HL-60 (cell line): ENCODE results near the gene SIAH3.

Source experiments
- DNase-seq, 2 experiments: peaks; one replicate each; pipeline ENCODE4 v3.0.0-alpha.2; 2010 to 2020; ENCODE audit warnings: low read depth in 1 of 2, low spot score in 1 of 2
- H3K27ac ChIP-seq: fragments of 250-450 bp; sonication (Bioruptor Pico); replicated peaks from 2 replicates; pipeline ENCODE4 v1.5.1; 2020; ENCODE audit warnings: mild to moderate bottlenecking, moderate library complexity
- H3K27me3 ChIP-seq: fragments of 250-450 bp; sonication (Bioruptor Pico); 2 replicates; pipeline ENCODE4 v1.5.1; 2021; ENCODE audit warnings: mild to moderate bottlenecking, moderate library complexity; ENCODE audit not compliant: insufficient read depth, poor library complexity, severe bottlenecking
- H3K4me3 ChIP-seq: replicated peaks from 2 replicates; pipeline ENCODE4 v1.5.1; 2011; ENCODE audit warnings: mild to moderate bottlenecking, control low read depth, low read length; ENCODE audit not compliant: insufficient read depth
- GABPA ChIP-seq: IDR thresholded peaks from 2 replicates; pipeline ENCODE4 v1.6.1; 2012; ENCODE audit warnings: low read depth
- POLR2AphosphoS5 ChIP-seq: IDR thresholded peaks from 2 replicates; pipeline ENCODE4 v1.6.1; 2012; ENCODE audit warnings: low read depth
- SPI1 ChIP-seq: IDR thresholded peaks from 2 replicates; pipeline ENCODE4 v1.6.1; 2012; ENCODE audit warnings: low read depth, mild to moderate bottlenecking, borderline replicate concordance
- TF ChIP-seq, protein P1 (sequence below): IDR thresholded peaks from 2 replicates; pipeline ENCODE4 v1.6.1; 2012; ENCODE audit warnings: low read depth; ENCODE audit not compliant: insufficient replicate concordance
- TF ChIP-seq, protein P2 (sequence below): IDR thresholded peaks from one replicate; pipeline ENCODE4 v1.5.1; 2011; ENCODE audit warnings: low read length, control low read depth, inconsistent platforms; ENCODE audit not compliant: insufficient read depth

SIAH3 gene

DNA sequence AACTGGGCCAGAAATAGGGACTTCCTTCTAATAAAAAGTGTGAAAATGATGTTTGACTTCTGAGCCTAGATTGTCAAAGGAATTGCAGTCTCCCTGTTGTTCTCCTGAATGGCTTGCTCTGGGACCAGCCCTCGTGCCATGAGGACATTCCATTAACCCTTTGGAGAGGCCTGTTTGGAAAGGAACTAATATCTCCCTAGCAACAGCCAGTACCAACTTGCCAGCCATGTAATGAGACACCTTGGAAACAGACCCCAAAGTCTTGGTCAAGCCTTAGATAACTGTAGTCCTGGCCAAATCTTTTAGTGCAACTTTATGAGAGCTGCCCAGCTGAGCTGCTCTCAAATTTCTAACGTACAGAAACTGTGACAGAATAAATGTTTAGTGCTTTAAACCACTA, 8.2 kb upstream of the SIAH3 start:
- peaks cover 4% of the 10 kb centered on the region for H3K27me3 ChIP-seq
- no peak overlapping the region for H3K27ac ChIP-seq
- DNase-seq = no peak
- no peak for TF ChIP-seq GABPA
- TF ChIP-seq, protein P1, sequence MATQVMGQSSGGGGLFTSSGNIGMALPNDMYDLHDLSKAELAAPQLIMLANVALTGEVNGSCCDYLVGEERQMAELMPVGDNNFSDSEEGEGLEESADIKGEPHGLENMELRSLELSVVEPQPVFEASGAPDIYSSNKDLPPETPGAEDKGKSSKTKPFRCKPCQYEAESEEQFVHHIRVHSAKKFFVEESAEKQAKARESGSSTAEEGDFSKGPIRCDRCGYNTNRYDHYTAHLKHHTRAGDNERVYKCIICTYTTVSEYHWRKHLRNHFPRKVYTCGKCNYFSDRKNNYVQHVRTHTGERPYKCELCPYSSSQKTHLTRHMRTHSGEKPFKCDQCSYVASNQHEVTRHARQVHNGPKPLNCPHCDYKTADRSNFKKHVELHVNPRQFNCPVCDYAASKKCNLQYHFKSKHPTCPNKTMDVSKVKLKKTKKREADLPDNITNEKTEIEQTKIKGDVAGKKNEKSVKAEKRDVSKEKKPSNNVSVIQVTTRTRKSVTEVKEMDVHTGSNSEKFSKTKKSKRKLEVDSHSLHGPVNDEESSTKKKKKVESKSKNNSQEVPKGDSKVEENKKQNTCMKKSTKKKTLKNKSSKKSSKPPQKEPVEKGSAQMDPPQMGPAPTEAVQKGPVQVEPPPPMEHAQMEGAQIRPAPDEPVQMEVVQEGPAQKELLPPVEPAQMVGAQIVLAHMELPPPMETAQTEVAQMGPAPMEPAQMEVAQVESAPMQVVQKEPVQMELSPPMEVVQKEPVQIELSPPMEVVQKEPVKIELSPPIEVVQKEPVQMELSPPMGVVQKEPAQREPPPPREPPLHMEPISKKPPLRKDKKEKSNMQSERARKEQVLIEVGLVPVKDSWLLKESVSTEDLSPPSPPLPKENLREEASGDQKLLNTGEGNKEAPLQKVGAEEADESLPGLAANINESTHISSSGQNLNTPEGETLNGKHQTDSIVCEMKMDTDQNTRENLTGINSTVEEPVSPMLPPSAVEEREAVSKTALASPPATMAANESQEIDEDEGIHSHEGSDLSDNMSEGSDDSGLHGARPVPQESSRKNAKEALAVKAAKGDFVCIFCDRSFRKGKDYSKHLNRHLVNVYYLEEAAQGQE = no peak
- TF ChIP-seq SPI1 = no peak
- TF ChIP-seq, protein P2, sequence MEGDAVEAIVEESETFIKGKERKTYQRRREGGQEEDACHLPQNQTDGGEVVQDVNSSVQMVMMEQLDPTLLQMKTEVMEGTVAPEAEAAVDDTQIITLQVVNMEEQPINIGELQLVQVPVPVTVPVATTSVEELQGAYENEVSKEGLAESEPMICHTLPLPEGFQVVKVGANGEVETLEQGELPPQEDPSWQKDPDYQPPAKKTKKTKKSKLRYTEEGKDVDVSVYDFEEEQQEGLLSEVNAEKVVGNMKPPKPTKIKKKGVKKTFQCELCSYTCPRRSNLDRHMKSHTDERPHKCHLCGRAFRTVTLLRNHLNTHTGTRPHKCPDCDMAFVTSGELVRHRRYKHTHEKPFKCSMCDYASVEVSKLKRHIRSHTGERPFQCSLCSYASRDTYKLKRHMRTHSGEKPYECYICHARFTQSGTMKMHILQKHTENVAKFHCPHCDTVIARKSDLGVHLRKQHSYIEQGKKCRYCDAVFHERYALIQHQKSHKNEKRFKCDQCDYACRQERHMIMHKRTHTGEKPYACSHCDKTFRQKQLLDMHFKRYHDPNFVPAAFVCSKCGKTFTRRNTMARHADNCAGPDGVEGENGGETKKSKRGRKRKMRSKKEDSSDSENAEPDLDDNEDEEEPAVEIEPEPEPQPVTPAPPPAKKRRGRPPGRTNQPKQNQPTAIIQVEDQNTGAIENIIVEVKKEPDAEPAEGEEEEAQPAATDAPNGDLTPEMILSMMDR = no peak
- TF ChIP-seq POLR2AphosphoS5 = no peak
- no peak overlapping the region for H3K4me3 ChIP-seq

DNA sequence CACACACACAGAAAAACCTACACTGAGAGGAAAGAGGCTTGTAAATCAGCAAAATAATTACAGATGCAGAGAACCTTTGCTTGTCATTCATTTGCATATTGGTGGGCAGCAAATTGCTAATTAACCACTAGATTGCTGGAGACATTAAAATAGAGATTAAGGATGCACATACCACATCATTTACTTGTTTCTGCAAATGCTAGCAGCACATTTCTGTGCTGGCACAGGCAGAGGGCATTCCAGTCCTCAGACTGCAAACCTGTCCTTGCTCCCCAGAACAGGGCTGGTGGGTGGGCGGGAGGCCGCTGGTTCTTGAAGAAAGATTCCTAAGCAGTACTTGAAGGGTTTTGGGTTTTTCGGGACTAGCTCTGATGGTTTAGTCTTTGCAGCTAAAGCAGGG, 941 bp upstream of the SIAH3 start:
- no peak for DNase-seq
- TF ChIP-seq, protein P2 = no peak
- TF ChIP-seq POLR2AphosphoS5 = no peak
- TF ChIP-seq GABPA = no peak
- no peak for TF ChIP-seq SPI1
- TF ChIP-seq, protein P1 = no peak

DNA sequence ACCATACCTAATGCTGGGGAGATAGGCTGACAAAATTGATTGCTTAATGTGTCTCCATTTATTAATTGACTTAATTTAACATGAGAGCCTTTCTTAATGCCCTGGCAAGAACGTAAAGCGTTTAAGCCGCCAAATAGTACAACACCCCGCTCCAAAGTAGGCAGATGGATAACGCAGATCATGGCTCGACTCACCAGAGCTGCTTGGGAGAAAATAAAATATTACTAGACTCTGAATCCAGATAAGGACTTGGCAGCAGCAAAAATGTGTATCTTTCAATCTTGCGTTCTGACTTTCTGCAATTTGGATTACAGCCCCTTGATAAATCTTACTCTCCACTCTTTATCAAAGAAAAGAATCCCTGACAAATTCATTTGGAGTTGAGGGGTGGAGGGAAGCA, 403 bp upstream of the SIAH3 start:
- H3K27me3 ChIP-seq = peaks cover 7% of the 10 kb centered on the region
- no peak for TF ChIP-seq GABPA
- TF ChIP-seq POLR2AphosphoS5 = no peak
- TF ChIP-seq, protein P1 = no peak
- no peak for TF ChIP-seq SPI1
- TF ChIP-seq, protein P2 = no peak
- DNase-seq = no peak

More for the DNA sequence above, 941 bp upstream of the SIAH3 start:
- Histone ChIP-seq H3K4me3 (no peak overlapping the region), H3K27me3 (peaks cover 7% of the 10 kb centered on the region), H3K27ac (no peak overlapping the region)

More for the DNA sequence above, 403 bp upstream of the SIAH3 start:
- Histone ChIP-seq H3K27ac (no peak overlapping the region), H3K4me3 (no peak overlapping the region)
